Testis (tissue), 2 donors: ENCODE data around the gene OPCML.

ENCODE experiments used
- POLR2A ChIP-seq: fragments of 450-650 bp; IDR thresholded peaks from one replicate; pipeline ENCODE4 v1.6.1; 2017; ENCODE audit warnings: antibody characterized with exemption, mild to moderate bottlenecking, moderate library complexity
- TF ChIP-seq, protein P1 (sequence below), 3 experiments: fragments of 450-650 bp in 2 of 3; fragments of 200-600 bp in 1 of 3; sonication (generic) in 1 of 3; IDR thresholded peaks; one replicate each; pipeline ENCODE4 v1.5.1; 2016 to 2019; ENCODE audit warnings: antibody characterized with exemption in 3 of 3, mild to moderate bottlenecking in 2 of 3, moderate library complexity in 1 of 3

DNA sequence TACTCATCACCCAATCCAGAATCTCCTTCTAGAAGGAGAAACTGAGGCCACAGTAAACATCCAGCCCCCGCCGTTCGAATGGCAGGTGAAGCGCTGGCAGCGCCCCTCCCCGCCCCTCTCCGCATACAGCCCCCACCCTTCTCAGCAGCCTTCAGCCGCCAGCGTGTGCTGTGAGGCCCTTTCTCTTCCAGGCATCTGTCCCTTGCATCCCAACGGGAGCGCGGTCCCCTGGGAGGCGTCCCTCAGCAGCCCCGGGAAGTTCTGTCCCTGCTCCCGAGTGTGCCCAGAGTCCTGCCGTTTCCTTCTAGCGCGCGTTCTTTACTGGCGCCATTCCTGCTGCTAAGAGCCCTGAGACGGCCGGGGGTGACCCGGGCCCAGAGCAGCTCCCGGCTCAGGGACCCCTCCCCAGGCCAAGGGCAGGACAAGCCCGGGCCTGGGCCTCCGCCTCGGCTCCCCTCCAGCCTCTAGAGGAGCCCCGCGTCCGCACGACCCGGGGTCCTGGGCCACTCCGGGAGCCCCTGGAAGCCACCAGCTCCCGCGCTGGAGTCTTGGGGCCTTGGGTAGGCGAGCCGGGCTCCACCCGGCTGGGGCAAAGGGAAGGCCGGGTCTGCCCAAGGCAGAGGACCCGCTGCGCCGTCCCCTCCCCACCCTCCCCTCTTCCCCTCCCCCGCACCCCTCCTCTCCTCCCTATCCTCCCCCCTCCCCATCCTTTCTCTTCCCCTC, 450.4 kb downstream of the OPCML start:
- TF ChIP-seq, protein P1, sequence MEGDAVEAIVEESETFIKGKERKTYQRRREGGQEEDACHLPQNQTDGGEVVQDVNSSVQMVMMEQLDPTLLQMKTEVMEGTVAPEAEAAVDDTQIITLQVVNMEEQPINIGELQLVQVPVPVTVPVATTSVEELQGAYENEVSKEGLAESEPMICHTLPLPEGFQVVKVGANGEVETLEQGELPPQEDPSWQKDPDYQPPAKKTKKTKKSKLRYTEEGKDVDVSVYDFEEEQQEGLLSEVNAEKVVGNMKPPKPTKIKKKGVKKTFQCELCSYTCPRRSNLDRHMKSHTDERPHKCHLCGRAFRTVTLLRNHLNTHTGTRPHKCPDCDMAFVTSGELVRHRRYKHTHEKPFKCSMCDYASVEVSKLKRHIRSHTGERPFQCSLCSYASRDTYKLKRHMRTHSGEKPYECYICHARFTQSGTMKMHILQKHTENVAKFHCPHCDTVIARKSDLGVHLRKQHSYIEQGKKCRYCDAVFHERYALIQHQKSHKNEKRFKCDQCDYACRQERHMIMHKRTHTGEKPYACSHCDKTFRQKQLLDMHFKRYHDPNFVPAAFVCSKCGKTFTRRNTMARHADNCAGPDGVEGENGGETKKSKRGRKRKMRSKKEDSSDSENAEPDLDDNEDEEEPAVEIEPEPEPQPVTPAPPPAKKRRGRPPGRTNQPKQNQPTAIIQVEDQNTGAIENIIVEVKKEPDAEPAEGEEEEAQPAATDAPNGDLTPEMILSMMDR (IDR thresholded peaks at IDR 0.05): no peak
- TF ChIP-seq POLR2A: no peak
